ENCODE measurements around the gene SIK3.

SIK3 gene

DNA sequence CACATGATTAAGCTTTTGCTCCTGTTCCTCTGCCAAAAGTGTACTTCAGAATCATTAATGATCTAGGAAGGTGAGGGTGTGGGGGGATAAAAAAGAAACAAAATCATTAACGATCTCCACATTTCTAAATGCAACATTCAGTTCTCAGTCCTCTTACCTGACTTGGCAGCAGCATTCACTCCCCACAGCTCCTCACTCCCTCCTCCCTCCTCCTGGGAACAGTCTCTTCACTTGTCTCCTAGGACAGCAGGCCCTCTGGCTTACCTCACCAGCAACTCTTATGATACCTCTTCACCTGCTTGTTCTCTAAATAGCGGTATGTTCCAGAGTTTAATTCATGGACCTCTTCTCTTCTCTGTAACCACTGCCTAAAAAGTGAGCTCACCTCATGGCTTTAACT lies 204.3 kb downstream of the SIK3 start:
- no peaks in the 10 kb centered on the region for H3K27me3 Mint-ChIP-seq
- H3K4me1 Mint-ChIP-seq, result peaks cover 17% of the 10 kb centered on the region
- H3K4me3 Mint-ChIP-seq, result no peak overlapping the region
- H3K27ac Mint-ChIP-seq, result peak overlapping the region; percentile 42
- H3K36me3 Mint-ChIP-seq, result peaks cover 38% of the 10 kb centered on the region
- no peaks in the 10 kb centered on the region for H3K9me3 Mint-ChIP-seq
- ATAC-seq, result no peak

DNA sequence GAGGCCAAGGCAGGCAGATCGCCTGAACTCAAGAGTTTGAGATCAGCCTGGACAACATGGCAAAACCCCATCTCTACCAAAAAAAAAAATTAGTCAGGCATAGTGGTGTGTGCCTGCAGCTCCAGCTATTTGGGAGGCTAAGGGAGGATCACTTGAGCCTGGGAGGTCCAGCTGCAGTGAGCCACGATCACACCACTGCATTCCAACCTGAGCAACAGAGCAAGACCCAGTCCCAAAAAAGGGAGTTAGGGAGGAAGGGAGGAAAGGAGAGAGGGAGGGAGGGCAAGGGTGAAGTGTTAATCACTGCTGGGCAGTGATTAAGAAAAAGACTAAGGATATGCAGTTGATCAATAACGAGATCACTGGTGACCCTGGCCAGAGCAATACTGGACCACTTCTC lies 204.8 kb downstream of the SIK3 start:
- H3K27me3 Mint-ChIP-seq, result no peaks in the 10 kb centered on the region
- H3K9me3 Mint-ChIP-seq, result no peaks in the 10 kb centered on the region
- peaks cover 38% of the 10 kb centered on the region for H3K36me3 Mint-ChIP-seq
- ATAC-seq, result no peak
- peaks cover 17% of the 10 kb centered on the region for H3K4me1 Mint-ChIP-seq
- no peak overlapping the region for H3K27ac Mint-ChIP-seq
- H3K4me3 Mint-ChIP-seq, result no peak overlapping the region

DNA sequence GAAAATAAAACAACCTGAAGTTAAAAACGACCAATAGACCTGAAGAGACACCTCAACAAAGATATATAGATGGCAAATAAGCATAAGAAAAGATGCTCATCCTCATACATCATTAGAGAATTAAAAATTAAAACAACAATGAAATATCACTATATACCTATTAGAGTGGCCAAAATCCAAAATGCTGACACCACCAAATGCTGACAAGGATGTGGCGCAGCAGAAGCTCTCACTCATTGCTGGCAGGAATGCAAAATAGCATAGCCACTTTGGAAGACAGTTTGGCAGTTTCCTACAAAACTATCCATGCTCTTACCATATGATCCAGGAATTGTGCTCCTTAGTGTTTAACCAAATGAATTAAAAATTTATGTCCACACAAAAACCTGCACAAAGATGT lies 205.9 kb downstream of the SIK3 start:
- peak overlapping the region; percentile 45 for H3K27ac Mint-ChIP-seq
- no peak for ATAC-seq
- no peaks in the 10 kb centered on the region for H3K9me3 Mint-ChIP-seq
- H3K4me3 Mint-ChIP-seq, result no peak overlapping the region
- no peaks in the 10 kb centered on the region for H3K27me3 Mint-ChIP-seq
- H3K36me3 Mint-ChIP-seq, result peaks cover 38% of the 10 kb centered on the region
- H3K4me1 Mint-ChIP-seq, result peaks cover 17% of the 10 kb centered on the region

DNA sequence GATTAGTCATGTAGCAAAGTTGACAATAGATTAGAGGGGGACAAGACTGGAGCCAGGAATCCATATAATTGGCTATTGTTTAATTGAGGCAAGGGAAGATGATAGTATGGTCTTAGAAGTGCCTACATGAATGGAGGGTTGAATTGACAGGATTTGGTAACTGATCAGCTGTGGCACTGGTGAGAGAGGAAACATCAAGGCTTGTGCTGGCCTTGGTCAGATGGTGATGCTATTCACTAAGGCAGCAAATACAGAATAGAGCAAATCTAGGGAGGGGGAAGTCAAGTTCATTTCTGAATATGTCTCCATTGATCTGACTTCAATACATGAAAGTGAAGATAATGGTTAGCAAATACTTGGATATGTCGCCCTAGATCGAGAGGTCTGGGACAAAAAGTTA lies 206.5 kb downstream of the SIK3 start:
- no peak for ATAC-seq
- Mint-ChIP-seq H3K27ac (peak overlapping the region; percentile 45), H3K9me3 (no peaks in the 10 kb centered on the region), H3K4me3 (no peak overlapping the region), H3K36me3 (peaks cover 38% of the 10 kb centered on the region), H3K27me3 (no peaks in the 10 kb centered on the region), H3K4me1 (peaks cover 17% of the 10 kb centered on the region)

DNA sequence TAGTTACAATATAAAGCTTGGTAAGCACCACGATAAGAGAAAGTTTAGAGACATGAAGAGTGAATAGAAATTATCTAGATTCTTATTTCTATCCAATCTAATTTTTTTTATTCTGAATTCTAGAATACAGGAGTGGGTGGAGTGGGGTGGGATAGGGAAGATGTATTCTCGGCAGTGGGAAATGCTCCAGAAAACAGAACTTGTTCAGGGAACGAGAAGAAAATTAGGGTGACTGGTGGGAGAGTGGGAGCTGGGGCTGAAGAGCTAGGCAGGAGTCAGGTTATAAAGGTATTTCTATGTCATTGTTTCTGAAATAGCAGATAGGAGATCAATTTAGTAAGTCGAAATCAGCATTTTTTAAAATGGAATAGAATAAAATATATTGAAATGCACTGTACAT lies 207.6 kb downstream of the SIK3 start:
- H3K4me1 Mint-ChIP-seq, result peaks cover 17% of the 10 kb centered on the region
- no peaks in the 10 kb centered on the region for H3K27me3 Mint-ChIP-seq
- H3K9me3 Mint-ChIP-seq, result no peaks in the 10 kb centered on the region
- H3K36me3 Mint-ChIP-seq, result peaks cover 38% of the 10 kb centered on the region
- no peak for ATAC-seq
- peak overlapping the region; percentile 47 for H3K27ac Mint-ChIP-seq
- no peak overlapping the region for H3K4me3 Mint-ChIP-seq

DNA sequence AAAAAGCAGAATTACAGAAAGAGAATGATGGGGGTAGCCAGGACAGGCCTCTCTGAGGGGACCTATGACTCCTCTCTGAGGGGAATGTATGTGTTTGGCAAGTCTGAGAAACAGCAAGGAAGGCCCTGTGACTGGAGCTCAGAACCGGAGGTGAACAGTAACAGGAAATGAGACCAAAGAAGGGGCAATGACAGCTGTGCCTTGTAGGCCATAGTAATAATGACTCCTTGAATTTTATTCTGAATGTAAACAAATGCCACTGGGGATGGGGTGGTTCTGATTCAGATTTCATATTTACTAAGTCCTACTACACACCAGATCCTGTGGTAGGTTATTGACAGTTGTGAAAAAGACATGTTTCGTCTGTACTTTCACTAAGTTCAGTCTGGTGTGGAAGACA lies 208.0 kb downstream of the SIK3 start:
- H3K4me3 Mint-ChIP-seq, result no peak overlapping the region
- no peak for ATAC-seq

DNA sequence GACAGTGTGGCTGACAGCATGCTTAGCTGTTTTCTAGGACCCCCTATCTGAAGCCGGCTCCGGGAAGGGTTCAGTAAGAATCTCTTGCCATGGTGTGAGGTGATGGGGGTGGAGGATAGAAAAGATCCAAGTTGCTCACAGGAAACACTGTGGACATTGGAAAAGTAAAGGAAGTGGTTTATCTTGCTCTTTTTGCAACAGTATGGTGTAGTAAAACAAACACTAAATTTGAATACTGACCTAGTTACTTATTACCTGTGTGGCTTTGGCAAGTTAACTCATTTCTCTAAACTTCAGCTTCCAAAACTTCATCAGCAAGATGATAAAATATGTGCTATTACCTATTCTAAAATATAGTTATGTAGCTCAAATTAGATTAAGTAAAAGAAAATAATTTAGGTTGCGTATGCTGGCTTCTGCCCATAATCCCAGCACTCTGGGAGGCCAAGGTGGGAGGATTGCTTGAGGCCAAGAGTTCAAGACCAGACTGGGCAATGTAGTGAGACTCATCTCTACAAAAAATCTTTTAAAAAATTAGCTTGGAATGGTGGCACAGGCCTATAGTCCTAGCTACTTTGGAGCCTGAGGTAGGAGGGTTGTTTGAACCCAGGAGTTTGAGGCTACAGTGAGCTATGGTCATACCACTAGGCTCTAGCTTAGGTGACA lies 209.2 kb downstream of the SIK3 start:
- Mint-ChIP-seq H3K27me3 (no peaks in the 10 kb centered on the region), H3K4me1 (peaks cover 9% of the 10 kb centered on the region), H3K9me3 (no peaks in the 10 kb centered on the region), H3K27ac (no peak overlapping the region), H3K36me3 (peaks cover 27% of the 10 kb centered on the region), H3K4me3 (no peak overlapping the region)
- no peak for ATAC-seq

More for the DNA sequence above, 208.0 kb downstream of the SIK3 start:
- H3K27ac Mint-ChIP-seq, result peak overlapping the region; percentile 47
- H3K36me3 Mint-ChIP-seq, result peaks cover 36% of the 10 kb centered on the region
- H3K27me3 Mint-ChIP-seq, result no peaks in the 10 kb centered on the region
- peaks cover 14% of the 10 kb centered on the region for H3K4me1 Mint-ChIP-seq
- no peaks in the 10 kb centered on the region for H3K9me3 Mint-ChIP-seq

DNA sequence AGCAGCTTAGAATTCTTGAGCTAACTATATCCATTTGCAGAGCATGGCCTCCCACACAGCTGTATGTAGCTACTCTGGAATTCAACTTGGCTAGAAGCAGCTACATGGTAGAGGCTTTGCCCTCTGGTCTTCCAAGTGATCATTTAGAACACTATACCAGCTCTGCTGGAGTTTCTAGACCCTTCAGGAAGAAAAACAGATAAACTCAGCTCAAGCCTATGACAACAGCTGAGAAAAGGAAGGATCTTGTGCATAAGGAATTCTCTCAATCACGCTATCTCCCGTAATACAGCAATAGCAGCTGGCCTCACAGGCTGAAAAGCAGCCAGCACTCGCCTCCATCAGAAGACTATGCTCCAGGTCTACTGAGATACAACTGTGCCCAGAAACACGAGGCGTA lies 210.2 kb downstream of the SIK3 start:
- no peak for ATAC-seq
- Mint-ChIP-seq H3K27me3 (no peaks in the 10 kb centered on the region), H3K9me3 (no peaks in the 10 kb centered on the region), H3K4me1 (peaks cover 9% of the 10 kb centered on the region), H3K36me3 (peaks cover 23% of the 10 kb centered on the region), H3K27ac (no peak overlapping the region), H3K4me3 (no peak overlapping the region)

DNA sequence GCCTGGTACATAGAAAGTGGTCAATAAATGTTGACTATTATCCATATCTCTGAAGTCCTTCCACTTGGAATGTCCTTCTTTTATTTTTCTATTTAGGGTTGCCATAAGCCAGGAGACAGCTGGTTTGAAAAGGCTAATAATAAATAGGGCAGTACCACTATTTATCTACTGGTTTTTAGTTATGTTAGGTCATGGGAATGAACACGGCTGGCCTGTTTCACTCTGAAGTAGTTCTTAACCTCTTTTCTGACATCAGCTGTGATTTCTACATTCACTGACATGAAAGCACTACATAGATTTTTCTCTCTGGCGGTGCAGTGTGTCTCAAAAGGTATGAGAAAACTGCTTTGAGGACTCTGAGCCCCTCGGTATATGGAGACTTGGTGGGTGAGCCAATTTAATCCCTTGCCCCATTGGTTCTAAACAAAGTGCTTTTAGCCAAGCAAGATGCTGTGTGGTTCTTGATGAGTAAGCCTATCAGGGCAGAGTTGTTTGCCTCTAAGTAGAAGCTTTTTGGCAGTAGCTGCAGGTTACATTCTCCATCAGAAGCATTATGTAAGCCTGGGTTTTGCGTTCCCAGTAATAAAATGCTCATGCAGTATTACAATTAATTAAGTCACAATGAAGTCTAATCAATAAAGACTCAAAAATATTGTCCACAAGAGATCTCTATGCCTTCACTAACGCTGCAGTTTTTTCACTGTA lies 212.1 kb downstream of the SIK3 start:
- Mint-ChIP-seq H3K4me3 (no peak overlapping the region), H3K36me3 (peaks cover 21% of the 10 kb centered on the region)

DNA sequence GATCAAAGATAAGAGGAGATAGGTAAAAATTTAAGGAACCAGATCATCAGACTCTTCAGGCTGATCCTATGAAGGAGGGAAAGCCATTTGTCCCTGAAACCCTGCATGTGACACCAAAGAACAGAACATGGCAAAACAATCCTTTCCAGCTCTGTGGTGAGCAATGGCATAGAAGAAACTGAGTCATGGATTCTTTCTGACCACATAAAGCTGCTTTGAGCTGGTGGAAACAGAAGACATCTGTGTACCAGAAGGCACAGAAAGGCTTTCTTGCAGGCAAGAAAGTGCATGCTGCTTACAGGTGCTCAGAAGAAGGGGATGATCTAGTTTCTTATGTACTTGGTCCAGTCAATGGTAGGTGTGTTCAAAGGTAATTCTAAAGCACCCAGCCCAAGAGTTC lies 215.8 kb downstream of the SIK3 start:
- Mint-ChIP-seq H3K27me3 (no peaks in the 10 kb centered on the region), H3K36me3 (peaks cover 20% of the 10 kb centered on the region), H3K27ac (no peak overlapping the region), H3K4me1 (peaks cover 15% of the 10 kb centered on the region), H3K4me3 (no peak overlapping the region), H3K9me3 (no peaks in the 10 kb centered on the region)
- ATAC-seq, result no peak

More for the DNA sequence above, 212.1 kb downstream of the SIK3 start:
- H3K27ac Mint-ChIP-seq, result no peak overlapping the region
- no peaks in the 10 kb centered on the region for H3K27me3 Mint-ChIP-seq
- ATAC-seq, result no peak
- H3K4me1 Mint-ChIP-seq, result peaks cover 9% of the 10 kb centered on the region
- no peaks in the 10 kb centered on the region for H3K9me3 Mint-ChIP-seq

DNA sequence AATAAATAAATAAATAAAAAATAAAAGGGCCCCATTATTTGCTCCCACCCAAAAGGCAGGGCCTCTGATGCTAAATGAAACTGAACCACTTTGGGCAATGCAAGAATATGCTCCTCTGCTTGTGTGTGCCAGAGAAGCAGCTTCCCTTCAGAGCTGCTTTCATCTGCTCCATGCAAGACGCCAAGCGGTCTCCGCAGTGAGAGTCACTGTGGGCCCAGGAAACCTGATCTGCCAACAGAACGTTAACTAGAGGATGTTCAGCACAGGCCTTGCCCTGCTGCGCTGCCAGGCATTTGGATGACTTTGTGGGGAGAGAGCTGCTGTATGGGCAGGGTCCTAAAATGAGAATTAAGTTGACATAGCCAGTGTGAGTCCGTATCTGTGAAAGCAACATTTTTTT lies 217.1 kb downstream of the SIK3 start:
- H3K9me3 Mint-ChIP-seq, result no peaks in the 10 kb centered on the region

DNA sequence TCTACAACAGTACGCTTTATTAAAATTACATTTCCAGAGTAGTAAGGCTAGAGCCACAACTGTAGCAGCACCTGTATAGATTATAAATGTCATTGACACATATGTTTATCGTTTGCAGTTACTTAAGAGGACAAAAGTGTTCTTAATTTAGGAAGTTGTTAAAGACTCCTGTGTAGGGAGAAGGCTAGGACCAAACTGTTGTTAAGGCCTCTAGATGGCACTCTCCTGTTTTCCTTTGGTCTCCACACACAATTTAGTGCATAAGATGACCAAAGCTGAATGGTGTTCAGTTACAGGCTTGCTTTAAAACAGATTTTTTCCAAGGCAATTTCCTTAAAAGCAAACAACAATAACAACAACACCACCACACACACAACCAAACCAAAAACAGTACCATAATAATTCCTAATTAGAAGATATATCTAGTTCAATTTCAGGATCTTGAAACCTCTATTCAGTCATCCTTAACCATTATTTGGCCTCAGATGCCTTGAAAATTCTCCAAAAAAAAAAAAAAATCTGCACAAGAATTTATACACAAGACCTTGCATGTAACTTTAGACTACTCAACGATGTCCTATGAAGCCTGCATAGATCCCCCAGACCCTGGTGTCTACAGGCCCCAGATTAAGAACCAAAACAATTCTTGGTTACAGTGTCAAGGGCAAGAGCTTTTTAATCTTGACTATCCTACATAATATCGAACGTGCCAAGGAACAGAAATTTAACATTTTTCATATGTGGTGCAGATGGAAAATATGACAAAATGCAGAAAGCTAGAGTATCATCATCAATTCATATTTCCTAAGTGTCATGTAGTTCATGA lies 218.2 kb downstream of the SIK3 start:
- H3K36me3 Mint-ChIP-seq, result peaks cover 30% of the 10 kb centered on the region
- H3K4me1 Mint-ChIP-seq, result peaks cover 15% of the 10 kb centered on the region
- H3K27me3 Mint-ChIP-seq, result no peaks in the 10 kb centered on the region
- peak overlapping the region; percentile 59 for H3K27ac Mint-ChIP-seq
- no peaks in the 10 kb centered on the region for H3K9me3 Mint-ChIP-seq
- H3K4me3 Mint-ChIP-seq, result no peak overlapping the region
- peak; percentile 68 for ATAC-seq

More for the DNA sequence above, 217.1 kb downstream of the SIK3 start:
- no peak for ATAC-seq
- H3K4me3 Mint-ChIP-seq, result no peak overlapping the region
- H3K36me3 Mint-ChIP-seq, result peaks cover 20% of the 10 kb centered on the region
- H3K4me1 Mint-ChIP-seq, result peaks cover 15% of the 10 kb centered on the region
- no peaks in the 10 kb centered on the region for H3K27me3 Mint-ChIP-seq
- H3K27ac Mint-ChIP-seq, result no peak overlapping the region

DNA sequence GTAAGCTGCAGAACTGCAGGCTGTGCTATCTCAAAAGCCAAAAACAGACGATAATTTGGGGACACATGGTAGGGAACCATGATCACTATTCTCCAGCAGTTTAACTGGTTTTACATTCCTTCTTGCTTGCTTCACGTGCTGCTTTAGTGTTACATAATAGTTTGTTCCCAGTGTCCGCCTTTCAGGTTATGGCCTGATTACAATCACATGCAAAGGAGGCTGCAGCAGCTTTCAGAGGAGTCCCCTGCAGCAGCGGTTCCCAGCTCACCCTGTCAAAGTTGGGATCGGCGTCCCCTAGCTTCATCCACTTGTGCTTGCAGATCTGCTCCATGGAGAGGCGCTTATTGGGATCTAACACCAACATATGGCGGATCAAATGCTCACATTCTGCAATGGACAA lies 221.6 kb downstream of the SIK3 start:
- H3K36me3 Mint-ChIP-seq, result peaks cover 52% of the 10 kb centered on the region
- H3K27me3 Mint-ChIP-seq, result no peaks in the 10 kb centered on the region
- no peaks in the 10 kb centered on the region for H3K9me3 Mint-ChIP-seq
- H3K4me3 Mint-ChIP-seq, result no peak overlapping the region
- peaks cover 15% of the 10 kb centered on the region for H3K4me1 Mint-ChIP-seq
- no peak overlapping the region for H3K27ac Mint-ChIP-seq
- ATAC-seq, result no peak

DNA sequence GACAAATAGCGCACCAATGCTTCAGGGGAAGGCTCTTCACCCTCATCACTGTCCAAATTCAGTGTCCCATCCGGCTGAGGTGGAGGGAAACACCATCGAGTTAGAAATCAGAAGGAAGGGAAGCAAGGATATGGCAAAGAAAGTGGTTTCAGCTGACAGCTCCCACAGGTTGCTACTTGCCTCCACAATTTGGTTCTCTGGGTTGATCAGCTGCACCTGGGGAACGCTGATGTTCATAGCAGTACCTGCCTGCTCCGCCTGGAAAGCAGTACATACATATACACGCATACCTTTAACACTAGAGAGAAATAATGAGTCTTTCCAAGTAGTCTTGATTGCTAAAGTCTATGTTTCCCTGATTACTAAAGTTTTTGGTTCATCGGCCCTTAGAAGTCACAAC lies 223.0 kb downstream of the SIK3 start:
- no peak overlapping the region for H3K27ac Mint-ChIP-seq
- H3K36me3 Mint-ChIP-seq, result peaks cover 60% of the 10 kb centered on the region
- peaks cover 18% of the 10 kb centered on the region for H3K4me1 Mint-ChIP-seq
- no peaks in the 10 kb centered on the region for H3K9me3 Mint-ChIP-seq
- H3K4me3 Mint-ChIP-seq, result no peak overlapping the region
- no peak for ATAC-seq
- H3K27me3 Mint-ChIP-seq, result no peaks in the 10 kb centered on the region

DNA sequence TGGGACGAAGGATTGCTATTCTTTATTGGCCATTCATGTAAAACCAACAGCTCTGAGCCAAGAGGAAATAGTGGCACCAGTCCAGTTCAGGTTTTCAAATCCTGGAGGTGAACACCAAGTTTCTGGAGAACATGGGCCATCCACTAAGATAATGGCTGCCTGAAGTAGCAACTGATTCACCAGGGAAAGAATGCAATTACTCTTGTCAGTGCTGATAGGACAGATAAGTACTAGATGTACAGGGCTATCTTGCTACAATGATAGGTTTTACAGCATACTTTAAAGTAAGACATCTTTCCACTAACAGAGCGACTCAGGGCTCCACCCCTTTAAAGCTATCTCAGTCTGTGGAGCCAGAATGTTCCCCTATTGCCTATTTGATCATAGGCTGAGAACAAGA lies 224.0 kb downstream of the SIK3 start:
- Mint-ChIP-seq H3K9me3 (no peaks in the 10 kb centered on the region), H3K27me3 (no peaks in the 10 kb centered on the region), H3K27ac (no peak overlapping the region), H3K4me1 (peaks cover 17% of the 10 kb centered on the region), H3K4me3 (no peak overlapping the region), H3K36me3 (peaks cover 70% of the 10 kb centered on the region)
- ATAC-seq, result no peak
